ENCODE measurements around the gene STK32B. TPM values are rescaled to one million over a fixed set of nuclear protein-coding genes. Genes with fewer than 3 reads are reported as not detected.

The STK32B gene
- total and polyA plus RNA-seq, 2 of the 4 experiments (the other 2 are of a cell fraction): 5.5 to 6.3 TPM

DNA sequence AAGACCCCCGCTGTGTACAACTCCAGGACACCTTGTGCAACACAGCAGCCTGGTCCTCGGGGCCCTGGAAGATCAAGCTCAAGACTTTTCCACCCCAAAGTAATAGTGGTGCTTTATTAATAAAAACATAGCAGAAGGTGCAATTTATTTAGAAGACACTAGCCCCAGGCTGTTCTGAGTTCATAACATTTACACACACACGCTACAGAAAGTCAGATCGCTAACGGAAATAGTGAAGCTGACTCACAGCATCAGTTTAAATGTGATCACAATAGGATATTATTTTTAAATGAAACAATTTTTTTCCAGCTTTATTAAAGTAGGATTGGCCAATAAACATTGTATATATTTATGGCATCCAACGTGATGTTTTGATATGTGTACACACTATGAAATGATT lies 141.0 kb downstream of the STK32B start:
- CTCF ChIA-PET: interaction anchor here (0.6 to 1.4 kb wide), 2 partner anchors 11 to 126 kb away, joined by 3 read pairs; no protein-coding TSS in a partner anchor
- no peaks in the 10 kb centered on the region for H3K27me3 ChIP-seq (ENCODE audit: control insufficient read depth, insufficient read depth, low read length)
- H3K36me3 ChIP-seq (ENCODE audit: control insufficient read depth, insufficient read depth, low read length): no peaks in the 10 kb centered on the region
- H3K56ac ChIP-seq (ENCODE audit: extremely low read depth, insufficient read depth, low read length): no peak overlapping the region
- no peak overlapping the region for H2BK5ac ChIP-seq (ENCODE audit: low read depth, low read length, poor library complexity, severe bottlenecking)
- no peak overlapping the region for H2AK9ac ChIP-seq (replicated peaks; ENCODE audit: low read depth, low read length, poor library complexity)
- no peaks in the 10 kb centered on the region for H3K9me1 ChIP-seq (ENCODE audit: insufficient read depth, low read length)
- H3K18ac ChIP-seq (ENCODE audit: low read depth, low read length): no peak overlapping the region
- in situ Hi-C loops (cut with MboI; ENCODE audit: low sequenced_read_pairs) (no loop called here), dilution Hi-C loops (cut with HindIII; ENCODE audit: low sequenced_read_pairs, unreplicated experiment) (no loop called here), intact Hi-C loops (cut with micrococcal nuclease) (no loop called here)
- DNase-seq: no peak
- no peak overlapping the region for H2BK120ac ChIP-seq (ENCODE audit: low read depth, low read length)
- no peak overlapping the region for H2BK15ac ChIP-seq (ENCODE audit: low read depth, low read length)
- no peak overlapping the region for H3K4ac ChIP-seq (ENCODE audit: low read depth, low read length)
- H3K27ac ChIP-seq (ENCODE audit: insufficient read depth, low read length): no peak overlapping the region
- H3K9me3 ChIP-seq (ENCODE audit: control insufficient read depth, insufficient read depth, low read length): no peaks in the 10 kb centered on the region
- H2AFZ ChIP-seq (replicated peaks; ENCODE audit: low read length, poor library complexity): no peak overlapping the region
- no peak overlapping the region for H4K91ac ChIP-seq (ENCODE audit: insufficient read depth, low read depth, low read length)
- peaks cover 0 to 4% of the 10 kb centered on the region in 2 experiments; a peak in 1 of 4 replicates for H3K79me1 ChIP-seq (ENCODE audit: low read depth in 1 of 2, low read length in 2 of 2)
- TF ChIP-seq RFX5 (IDR thresholded peaks at IDR 0.05; ENCODE audit: low read depth, low read length) (no peak), MAFK (IDR thresholded peaks at IDR 0.05; ENCODE audit: low read depth, low read length) (no peak), RCOR1 (IDR thresholded peaks at IDR 0.05; ENCODE audit: insufficient replicate concordance, low read length) (no peak)
- H3K4me1 ChIP-seq (ENCODE audit: control insufficient read depth, insufficient read depth, low read length): no peaks in the 10 kb centered on the region
- POLR2A ChIA-PET (ENCODE audit: unreplicated experiment): no interaction called here
- no peak for ATAC-seq (ENCODE audit: low read depth)
- no CpG with 5 or more reads among the region's 6 CpGs for whole genome bisulfite sequencing, 2 experiments (ENCODE audit: extremely low coverage in 2 of 2, insufficient read length in 1 of 2)
- no peak overlapping the region for H2BK20ac ChIP-seq (ENCODE audit: low read depth, low read length)
- H3K4me2 ChIP-seq (ENCODE audit: low read depth, low read length): no peak overlapping the region
- no peak overlapping the region for H3K9ac ChIP-seq (ENCODE audit: low read depth, low read length)
- H4K5ac ChIP-seq (ENCODE audit: low read depth, low read length): no peak overlapping the region
- H4K20me1 ChIP-seq (ENCODE audit: insufficient read depth, low read length): no peaks in the 10 kb centered on the region; the same call in 1 of the 2 replicates
- H3K23ac ChIP-seq (ENCODE audit: low read depth, low read length): no peak overlapping the region
- no peak overlapping the region for H2AK5ac ChIP-seq (ENCODE audit: low read depth, low read length)
- BruUV-seq (replicated peaks): no TSS peak
- H3K4me3 ChIP-seq (ENCODE audit: insufficient read depth, low read depth, low read length): no peak overlapping the region
- H4K8ac ChIP-seq (ENCODE audit: low read depth in 2 of 2, low read length in 2 of 2): no peak overlapping the region
- no peak overlapping the region for H3K14ac ChIP-seq (replicated peaks; ENCODE audit: low read depth, low read length)
